HG02759 (cell line): ENCODE results near the gene NTPCR.
"Not testable (repeated sequence)": the region's sequence is repeated elsewhere in the genome, so short reads cannot be mapped to it uniquely, and the experiment has no call there.

ENCODE experiments used
- ATAC-seq: cut with Tn5 transposase; IDR thresholded peaks from one replicate; pipeline ENCODE4 v1.9.1; 2021; ENCODE audit warnings: mild to moderate bottlenecking, moderate library complexity; ENCODE audit not compliant: unreplicated experiment

The NTPCR gene

GRCh38 chr1:232950197-232951176 lies at the start of gene NTPCR:
TSS of gene NTPCR (plus strand) at chr1:232950611. CDS start at chr1:232950711, 100 bp downstream.
- peak; percentile 90 for ATAC-seq

- no peak for ATAC-seq
Measured at GRCh38 chr1:232900818-232901217, 49.6 kb upstream of the NTPCR start.

DNA sequence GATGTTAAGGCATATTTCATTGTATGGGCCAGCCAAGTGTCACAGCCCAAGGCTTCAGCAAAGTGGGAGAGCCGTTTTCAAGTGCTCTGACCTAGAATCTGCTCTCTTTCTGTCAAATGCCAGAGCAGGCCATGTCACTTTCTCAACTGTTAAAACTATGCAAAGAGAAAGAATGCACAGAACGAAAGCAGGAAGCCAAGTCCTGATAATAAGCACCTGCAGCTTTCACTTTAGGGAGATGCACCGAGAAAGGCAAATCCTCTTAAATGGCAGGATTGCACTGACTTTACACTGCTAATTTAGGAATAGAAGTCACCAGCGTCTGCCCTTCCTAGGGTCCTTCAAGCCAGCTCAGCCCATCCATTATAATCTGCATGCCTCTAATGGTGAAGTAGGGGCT lies 49.2 kb upstream of the NTPCR start:
- no peak for ATAC-seq

- no peak for ATAC-seq
Measured at GRCh38 chr1:232902774-232903350, 47.5 kb upstream of the NTPCR start.

DNA sequence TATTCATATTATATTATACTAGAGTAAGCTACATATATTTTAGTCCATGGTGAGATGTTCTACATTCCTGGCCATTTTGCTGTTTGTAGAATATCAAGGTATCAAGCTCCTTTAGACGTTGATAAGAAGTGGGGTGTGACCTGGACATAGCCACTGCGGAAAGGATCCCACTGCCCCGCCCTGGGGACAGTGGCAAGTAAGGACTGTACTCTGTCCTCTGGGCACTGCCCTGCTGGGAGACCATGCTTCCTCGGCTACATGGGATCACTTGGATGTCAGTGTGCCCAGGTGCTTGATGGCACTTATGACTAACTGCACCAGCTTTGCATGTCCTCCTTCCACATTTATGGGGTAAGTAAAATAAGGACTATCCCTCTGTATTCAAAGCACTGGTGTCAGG lies 46.3 kb upstream of the NTPCR start:
- no peak for ATAC-seq

DNA sequence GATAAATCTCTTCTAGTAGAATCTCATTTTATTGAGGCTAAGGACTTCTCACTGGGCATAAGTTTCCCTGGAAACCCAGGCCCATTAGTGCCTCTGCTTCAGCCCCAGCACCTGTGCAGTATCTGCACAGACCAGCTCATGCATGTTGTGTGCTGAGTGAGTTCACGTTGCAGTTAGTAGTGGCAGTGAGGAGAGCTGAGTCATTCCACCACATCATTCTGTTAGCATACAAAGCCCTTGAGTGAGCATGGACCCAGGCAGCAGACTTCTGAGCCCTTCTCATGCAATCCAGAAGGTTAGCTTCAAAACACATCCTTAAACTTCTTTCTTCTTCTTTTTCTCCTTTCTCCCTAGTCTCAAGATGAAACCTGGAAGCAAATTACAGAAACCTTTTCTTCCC lies 45.8 kb upstream of the NTPCR start:
- no peak for ATAC-seq

DNA sequence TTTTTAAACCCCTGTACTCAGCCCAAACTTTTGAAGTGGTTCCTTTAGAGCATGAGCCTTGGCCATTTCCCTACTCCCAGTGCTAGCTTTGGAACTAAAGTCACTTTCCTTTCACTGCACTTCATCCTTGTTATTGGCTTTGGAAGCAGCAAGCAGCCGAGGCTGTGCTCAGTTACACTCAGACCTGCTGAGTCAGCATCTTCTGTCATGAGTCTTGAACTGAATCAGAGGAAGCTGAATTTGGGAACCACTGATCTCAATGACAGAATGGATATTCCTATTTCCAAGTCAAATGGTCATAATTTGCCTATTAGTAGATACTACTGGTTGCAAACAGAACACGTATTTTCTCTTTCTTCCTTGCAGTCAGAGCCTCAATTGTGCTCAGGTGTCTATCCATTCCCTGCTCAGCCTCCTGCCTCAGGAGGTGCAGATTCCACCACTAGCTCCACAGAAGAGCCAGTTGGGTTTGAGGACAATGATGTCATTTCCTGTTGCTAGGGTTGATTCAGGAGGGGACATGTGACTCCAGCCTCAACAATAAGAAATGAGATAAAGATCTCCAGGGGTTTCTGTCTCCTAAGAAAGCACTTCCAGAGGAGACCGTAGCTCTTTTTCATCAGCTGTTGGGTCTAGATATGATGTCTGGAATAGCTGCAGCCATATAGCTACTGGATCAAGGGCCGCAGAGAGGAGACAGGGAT lies 44.9 kb upstream of the NTPCR start:
- no peak for ATAC-seq

- ATAC-seq: no peak
Measured at GRCh38 chr1:232906441-232906840, 44.0 kb upstream of the NTPCR start.

- ATAC-seq: no peak
Measured at GRCh38 chr1:232908831-232909230, 41.6 kb upstream of the NTPCR start.

DNA sequence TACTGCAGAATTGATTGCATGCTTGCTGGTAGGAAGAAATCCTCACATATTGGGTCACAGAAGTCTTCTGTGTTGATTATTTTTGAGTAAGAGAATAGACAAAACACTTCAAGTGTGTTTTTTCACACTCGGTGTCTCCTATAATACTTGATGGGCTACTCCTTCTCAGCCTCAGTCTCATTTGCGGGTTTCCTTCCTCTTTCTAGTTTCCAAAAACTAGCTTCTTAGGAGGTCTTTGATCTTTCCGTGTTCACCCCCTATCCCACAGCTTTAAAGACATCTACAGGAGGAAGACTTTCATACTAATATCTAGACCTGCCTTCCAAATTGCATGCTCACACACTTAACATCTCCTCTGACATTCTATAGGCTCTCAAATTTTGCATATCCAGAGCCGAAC lies 40.7 kb upstream of the NTPCR start:
- ATAC-seq: no peak

DNA sequence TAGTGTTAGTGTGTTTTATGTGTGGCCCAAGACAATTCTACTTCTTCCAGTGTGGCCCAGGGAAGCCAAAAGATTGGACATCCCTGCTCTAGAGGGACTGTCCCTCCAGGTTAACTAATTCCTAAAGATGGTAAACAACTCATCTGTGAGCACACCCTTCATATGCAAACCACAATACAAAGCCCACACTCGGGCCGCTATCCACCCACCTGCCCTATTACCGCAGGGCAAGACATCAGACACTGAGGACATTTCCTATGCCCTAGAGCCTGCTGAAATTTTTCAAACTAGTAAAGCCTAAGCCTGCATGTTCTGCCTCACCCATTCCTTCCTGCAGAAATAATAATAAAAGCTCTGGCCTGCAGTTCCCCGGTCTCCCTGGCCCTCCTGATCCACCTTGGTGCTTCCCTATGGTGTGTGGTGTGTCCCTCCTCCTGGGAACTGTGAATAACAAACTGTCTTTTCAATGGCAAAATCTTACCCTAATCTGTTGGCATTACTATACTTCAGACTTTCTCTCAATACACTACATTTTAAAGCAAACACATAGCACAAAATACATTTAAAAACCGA lies 39.3 kb upstream of the NTPCR start:
- no peak for ATAC-seq

DNA sequence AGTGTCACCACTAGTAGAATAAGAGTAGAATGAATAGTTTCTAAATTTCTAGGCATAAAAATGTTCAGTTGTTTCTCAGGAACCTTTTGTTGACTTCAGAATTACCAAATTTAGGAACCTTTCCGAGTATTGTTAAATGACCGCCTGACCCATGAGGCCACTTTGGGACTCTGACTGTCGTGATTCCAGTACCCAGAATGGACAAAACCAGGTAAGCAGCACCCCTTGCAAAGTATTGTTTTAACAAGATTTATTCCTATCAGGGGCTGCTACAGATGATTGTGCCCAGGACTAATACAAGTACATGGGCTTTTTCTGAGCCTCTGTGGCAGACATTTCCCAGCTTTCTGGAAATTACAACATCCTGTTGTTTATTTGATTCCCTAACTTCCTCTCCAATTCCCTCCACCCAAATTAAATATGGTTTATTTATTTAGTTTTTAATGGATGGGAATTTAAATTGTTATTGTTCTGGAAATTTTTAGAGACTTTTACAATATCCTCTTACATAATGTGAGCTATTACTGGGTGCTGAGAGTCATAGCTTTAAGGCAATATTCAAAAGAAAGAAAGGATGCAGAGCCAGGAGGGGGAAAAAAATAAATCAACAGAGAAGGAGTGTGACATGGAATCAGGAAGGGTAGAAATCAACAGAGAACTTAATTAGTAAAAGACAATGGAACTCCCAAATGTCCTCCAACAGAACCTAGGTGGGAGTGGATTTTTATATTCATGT lies 37.4 kb upstream of the NTPCR start:
- no peak for ATAC-seq

DNA sequence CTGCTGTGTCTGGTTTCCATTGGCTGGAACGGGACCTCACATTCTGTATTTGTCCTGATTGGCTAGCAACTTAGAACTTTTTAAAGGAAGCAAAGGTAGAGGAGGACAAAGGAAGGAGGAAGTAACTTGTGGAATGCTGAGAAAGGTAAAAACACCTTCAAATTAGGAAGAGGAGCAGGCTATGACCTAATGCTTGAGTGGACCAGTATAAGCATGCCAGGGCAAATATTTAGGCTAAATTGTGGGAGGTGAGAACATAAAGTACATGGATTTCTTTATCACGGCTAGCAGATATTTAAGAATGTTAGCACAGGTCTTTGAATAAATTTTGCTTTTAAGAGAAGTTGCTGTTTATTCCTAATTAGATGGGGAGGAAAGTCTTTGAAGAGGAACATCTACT lies 36.1 kb upstream of the NTPCR start:
- not testable (repeated sequence) for ATAC-seq

- no peak for ATAC-seq
Measured at GRCh38 chr1:232915212-232915611, 35.2 kb upstream of the NTPCR start.

- ATAC-seq: no peak
Measured at GRCh38 chr1:232917053-232917452, 33.4 kb upstream of the NTPCR start.

DNA sequence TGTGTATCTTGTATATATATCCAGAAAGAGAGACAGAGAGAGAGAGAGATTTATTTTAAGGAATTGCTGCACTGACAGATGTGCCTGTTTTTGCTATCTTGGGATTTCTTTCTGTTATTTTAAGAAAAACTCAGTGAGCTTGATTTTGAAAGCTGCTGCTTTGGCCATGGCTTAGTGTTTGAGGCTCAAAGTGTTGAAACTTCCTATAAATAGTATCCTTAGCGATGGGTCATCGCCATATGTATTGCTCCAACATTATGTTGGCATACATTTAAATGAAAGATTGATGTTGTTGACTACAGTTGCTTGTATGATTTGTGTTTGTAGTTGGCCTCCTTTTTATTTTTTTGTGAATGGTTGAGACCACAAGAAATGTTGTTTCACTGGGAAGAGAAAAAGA lies 29.0 kb upstream of the NTPCR start:
- no peak for ATAC-seq

DNA sequence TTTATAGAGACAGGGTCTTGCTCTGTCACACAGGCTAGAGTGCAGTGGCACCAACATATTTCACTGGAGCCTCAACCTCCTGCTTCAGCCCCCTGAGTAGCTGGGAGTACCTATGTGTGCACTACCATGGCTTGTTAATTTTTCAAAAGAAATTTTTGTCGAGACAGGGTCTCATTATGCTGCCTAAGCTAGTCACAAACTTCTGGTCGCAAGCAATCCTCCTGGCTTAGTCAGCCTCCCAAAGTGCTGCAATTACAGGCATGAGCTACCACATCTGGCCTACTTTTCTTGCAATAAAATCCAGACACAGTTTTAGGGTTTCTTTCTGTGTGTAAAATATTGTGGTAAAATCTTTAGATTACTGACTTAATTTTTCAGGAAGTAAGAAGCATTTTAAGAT lies 27.9 kb upstream of the NTPCR start:
- ATAC-seq: no peak

GRCh38 chr1:232923739-232924386 lies 26.5 kb upstream of the NTPCR start:
- no peak for ATAC-seq

GRCh38 chr1:232924874-232925273 lies 25.5 kb upstream of the NTPCR start:
- no peak for ATAC-seq
